Femur (tissue), 1 donor: ENCODE data around the gene DBH.

Source experiments
- DNase-seq: peaks from one replicate; pipeline ENCODE4 v3.0.0-alpha.2; 2017

The DBH gene

GRCh38 chr9:133647148-133647547, 11.0 kb downstream of the DBH start:
- no peak for DNase-seq

- DNase-seq: no peak
These were observed 11.8 kb downstream of the DBH start for GRCh38 chr9:133647765-133648469.

- no peak for DNase-seq
These were observed 13.0 kb downstream of the DBH start for GRCh38 chr9:133649194-133649593.

GRCh38 chr9:133650026-133650425, 13.9 kb downstream of the DBH start:
- no peak for DNase-seq

- no peak for DNase-seq
These were observed 17.5 kb downstream of the DBH start for GRCh38 chr9:133653638-133654037.

GRCh38 chr9:133654736-133655657, 18.8 kb downstream of the DBH start:
- no peak for DNase-seq

GRCh38 chr9:133655701-133656100, 19.5 kb downstream of the DBH start:
- no peak for DNase-seq

GRCh38 chr9:133656211-133657119, 20.3 kb downstream of the DBH start:
- no peak for DNase-seq

- no peak for DNase-seq
These were observed 21.0 kb downstream of the DBH start for GRCh38 chr9:133657120-133657661.

- DNase-seq: peak; percentile 54
These were observed 22.6 kb downstream of the DBH start for GRCh38 chr9:133658442-133659431.

GRCh38 chr9:133659516-133659915, 23.4 kb downstream of the DBH start:
- DNase-seq: no peak

- no peak for DNase-seq
These were observed 25.8 kb downstream of the DBH start for GRCh38 chr9:133661846-133662540.

GRCh38 chr9:133664173-133665050, 28.2 kb downstream of the DBH start:
- no peak for DNase-seq

GRCh38 chr9:133665096-133665495, 28.9 kb downstream of the DBH start:
- no peak for DNase-seq

GRCh38 chr9:133665535-133665934, 29.4 kb downstream of the DBH start:
- no peak for DNase-seq

- DNase-seq: no peak
These were observed 30.2 kb downstream of the DBH start for GRCh38 chr9:133666387-133666786.

GRCh38 chr9:133666845-133667244, 30.7 kb downstream of the DBH start:
- DNase-seq: no peak

GRCh38 chr9:133667759-133668450, 31.7 kb downstream of the DBH start:
- no peak for DNase-seq

- DNase-seq: no peak
These were observed 33.1 kb downstream of the DBH start for GRCh38 chr9:133669182-133669801.
